Measurements from ENCODE around the gene MICALL2. TPM values are rescaled to one million over a fixed set of nuclear protein-coding genes. Genes with fewer than 3 reads are reported as not detected.
A peak's percentile ranks its signal among the peaks of the same experiment; 100 is the strongest.

MICALL2 gene
- total and polyA plus RNA-seq, 2 experiments from 2014 or later: 6.4 to 12.2 TPM

DNA sequence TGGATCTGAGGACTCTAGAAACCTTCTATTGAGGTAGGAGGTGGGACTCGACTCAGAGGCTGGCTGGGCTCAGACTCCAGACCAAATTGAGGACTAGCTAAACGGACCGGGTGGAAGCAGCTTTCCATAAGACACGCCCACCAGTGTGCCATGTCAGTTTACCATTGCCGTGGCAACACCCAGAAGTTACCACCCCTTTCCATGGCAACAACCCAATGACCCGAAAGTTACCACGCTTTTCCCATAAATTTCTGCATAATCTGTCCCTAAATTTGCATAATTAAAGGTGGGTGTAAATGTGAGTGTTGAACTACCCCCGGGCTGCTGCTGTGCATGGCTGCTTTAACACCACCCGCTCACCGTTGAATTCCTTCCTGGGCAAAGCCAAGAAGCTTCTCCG lies 58.9 kb downstream of the MICALL2 start:
- no peak overlapping the region for H3K4me2 ChIP-seq (ENCODE audit: unreplicated experiment)
- peaks cover 12% of the 10 kb centered on the region for H3F3A ChIP-seq (ENCODE audit: insufficient read depth)
- no peak overlapping the region for H3K9ac ChIP-seq
- H3K4me3 ChIP-seq: no peak overlapping the region
- H3K27ac ChIP-seq: no peak overlapping the region
- no peaks in the 10 kb centered on the region for H3K36me3 ChIP-seq (ENCODE audit: low read depth)
- H4K20me1 ChIP-seq (ENCODE audit: insufficient read depth): no peaks in the 10 kb centered on the region
- peaks cover 59% of the 10 kb centered on the region for H3K27me3 ChIP-seq (replicated peaks; ENCODE audit: insufficient read depth)
- no peaks in the 10 kb centered on the region for H3K9me3 ChIP-seq (ENCODE audit: low read depth)
- no peaks in the 10 kb centered on the region for H3K4me1 ChIP-seq (ENCODE audit: insufficient read depth)
- H3K79me2 ChIP-seq (ENCODE audit: insufficient read depth): no peaks in the 10 kb centered on the region
- whole genome bisulfite sequencing, 2 experiments (ENCODE audit: low coverage in 1 of 2, low lambda C conversion rate in 2 of 2, missing lambda C conversion rate in 2 of 2): 16 to 20% methylated on average over 11 of the region's 11 CpGs
- H3K9me2 ChIP-seq (ENCODE audit: insufficient read depth): no peaks in the 10 kb centered on the region
- no peak overlapping the region for H2AFZ ChIP-seq
- in situ Hi-C loops (cut with MboI): no loop called here
- no peak for DNase-seq
- TF ChIP-seq EZH2phosphoT487 (IDR thresholded peaks at IDR 0.05; ENCODE audit: insufficient read depth, low read depth) (no peak), EZH2 (IDR thresholded peaks at IDR 0.05; ENCODE audit: insufficient read depth, poor library complexity, severe bottlenecking) (no peak)

DNA sequence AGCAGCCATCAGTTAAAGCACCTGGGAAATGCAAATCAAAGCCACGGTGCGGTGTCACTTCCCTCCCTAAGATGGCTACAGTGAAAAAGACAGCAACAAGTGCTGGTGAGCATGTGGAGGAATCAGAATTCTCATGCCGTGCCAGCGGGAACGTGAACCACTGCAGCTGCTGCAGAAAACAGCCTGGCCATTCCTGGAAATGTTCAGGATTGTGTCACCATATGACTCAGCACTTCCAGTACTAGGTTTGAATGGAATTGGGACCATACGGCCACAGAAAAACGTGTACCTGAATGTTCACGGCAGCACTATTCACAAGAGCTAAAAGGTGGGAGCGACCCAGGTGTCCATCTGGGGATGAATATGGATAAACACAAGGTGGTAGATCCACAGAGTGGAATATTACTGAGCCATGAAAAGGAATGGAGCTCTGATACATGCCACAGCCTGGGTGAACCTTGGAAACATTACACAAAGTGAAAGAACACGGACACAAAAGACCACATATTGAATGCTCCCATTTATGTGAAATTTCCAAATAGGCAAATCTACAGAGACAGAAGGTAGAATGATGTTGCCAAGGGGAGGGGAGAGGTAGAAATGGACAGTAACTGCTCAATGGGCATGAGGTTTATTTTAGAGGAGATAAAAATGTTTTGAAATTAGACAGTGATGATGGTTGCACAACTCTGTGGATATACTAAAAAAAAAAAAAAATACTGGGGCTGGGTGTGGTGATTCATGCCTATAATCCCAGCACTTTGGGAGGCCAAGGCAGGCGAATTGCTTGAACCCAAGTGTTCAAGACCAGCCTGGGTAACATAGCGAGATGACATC lies 61.6 kb downstream of the MICALL2 start:
- no peaks in the 10 kb centered on the region for H3K9me2 ChIP-seq (ENCODE audit: insufficient read depth)
- TF ChIP-seq EZH2phosphoT487 (IDR thresholded peaks at IDR 0.05; ENCODE audit: insufficient read depth, low read depth) (no peak), EZH2 (IDR thresholded peaks at IDR 0.05; ENCODE audit: insufficient read depth, poor library complexity, severe bottlenecking) (no peak)
- H3K27ac ChIP-seq: peak overlapping the region; percentile 30
- no peak overlapping the region for H3K9ac ChIP-seq
- peaks cover 50% of the 10 kb centered on the region for H3K27me3 ChIP-seq (replicated peaks; ENCODE audit: insufficient read depth)
- H3K9me3 ChIP-seq (ENCODE audit: low read depth): no peaks in the 10 kb centered on the region
- no peaks in the 10 kb centered on the region for H3K79me2 ChIP-seq (ENCODE audit: insufficient read depth)
- in situ Hi-C loops (cut with MboI): no loop called here
- H3K4me2 ChIP-seq (ENCODE audit: unreplicated experiment): no peak overlapping the region
- DNase-seq: peak; percentile 79
- no peaks in the 10 kb centered on the region for H3K36me3 ChIP-seq (ENCODE audit: low read depth)
- H4K20me1 ChIP-seq (ENCODE audit: insufficient read depth): no peaks in the 10 kb centered on the region
- no peaks in the 10 kb centered on the region for H3K4me1 ChIP-seq (ENCODE audit: insufficient read depth)
- no peak overlapping the region for H2AFZ ChIP-seq
- H3F3A ChIP-seq (ENCODE audit: insufficient read depth): peaks cover 12% of the 10 kb centered on the region
- 39 to 42% methylated on average over 12 of the region's 12 CpGs for WGBS, 2 experiments (ENCODE audit: low coverage in 1 of 2, low lambda C conversion rate in 2 of 2, missing lambda C conversion rate in 2 of 2)
- no peak overlapping the region for H3K4me3 ChIP-seq

DNA sequence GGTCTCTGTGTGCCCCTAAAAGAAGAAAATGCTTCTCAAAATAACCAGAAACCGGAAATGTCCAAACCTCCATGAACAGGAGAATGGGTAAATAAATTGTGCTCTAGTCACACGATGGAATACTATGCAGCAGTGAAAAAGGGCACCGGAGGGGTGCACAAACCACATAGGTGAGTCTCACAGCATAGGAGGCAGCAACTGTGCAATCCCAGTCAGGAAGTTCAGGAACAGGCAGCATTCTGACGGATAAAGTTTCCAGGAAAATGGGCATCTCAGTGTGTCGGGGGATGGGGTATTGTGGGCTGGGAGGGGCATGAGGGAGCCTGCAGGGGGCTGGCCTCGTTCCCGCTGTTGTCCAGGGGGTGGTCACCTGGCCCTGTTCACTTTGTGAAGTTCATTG lies 63.1 kb downstream of the MICALL2 start:
- DNase-seq: no peak
- Histone ChIP-seq H3F3A (ENCODE audit: insufficient read depth) (peaks cover 12% of the 10 kb centered on the region), H2AFZ (no peak overlapping the region), H3K9me2 (ENCODE audit: insufficient read depth) (no peaks in the 10 kb centered on the region), H3K4me1 (ENCODE audit: insufficient read depth) (no peaks in the 10 kb centered on the region), H3K27me3 (replicated peaks; ENCODE audit: insufficient read depth) (peaks cover 36% of the 10 kb centered on the region), H3K4me3 (no peak overlapping the region), H3K9me3 (ENCODE audit: low read depth) (no peaks in the 10 kb centered on the region), H3K79me2 (ENCODE audit: insufficient read depth) (no peaks in the 10 kb centered on the region), H3K9ac (no peak overlapping the region), H3K27ac (no peak overlapping the region), H3K4me2 (ENCODE audit: unreplicated experiment) (no peak overlapping the region), H4K20me1 (ENCODE audit: insufficient read depth) (no peaks in the 10 kb centered on the region), H3K36me3 (ENCODE audit: low read depth) (no peaks in the 10 kb centered on the region)
- 46 to 48% methylated on average over 7 of the region's 7 CpGs for WGBS, 2 experiments (ENCODE audit: low coverage in 1 of 2, low lambda C conversion rate in 2 of 2, missing lambda C conversion rate in 2 of 2)
- no peak for TF ChIP-seq EZH2 (IDR thresholded peaks at IDR 0.05; ENCODE audit: insufficient read depth, poor library complexity, severe bottlenecking)
- TF ChIP-seq EZH2phosphoT487 (IDR thresholded peaks at IDR 0.05; ENCODE audit: insufficient read depth, low read depth): no peak
- in situ Hi-C loops (cut with MboI): no loop called here

DNA sequence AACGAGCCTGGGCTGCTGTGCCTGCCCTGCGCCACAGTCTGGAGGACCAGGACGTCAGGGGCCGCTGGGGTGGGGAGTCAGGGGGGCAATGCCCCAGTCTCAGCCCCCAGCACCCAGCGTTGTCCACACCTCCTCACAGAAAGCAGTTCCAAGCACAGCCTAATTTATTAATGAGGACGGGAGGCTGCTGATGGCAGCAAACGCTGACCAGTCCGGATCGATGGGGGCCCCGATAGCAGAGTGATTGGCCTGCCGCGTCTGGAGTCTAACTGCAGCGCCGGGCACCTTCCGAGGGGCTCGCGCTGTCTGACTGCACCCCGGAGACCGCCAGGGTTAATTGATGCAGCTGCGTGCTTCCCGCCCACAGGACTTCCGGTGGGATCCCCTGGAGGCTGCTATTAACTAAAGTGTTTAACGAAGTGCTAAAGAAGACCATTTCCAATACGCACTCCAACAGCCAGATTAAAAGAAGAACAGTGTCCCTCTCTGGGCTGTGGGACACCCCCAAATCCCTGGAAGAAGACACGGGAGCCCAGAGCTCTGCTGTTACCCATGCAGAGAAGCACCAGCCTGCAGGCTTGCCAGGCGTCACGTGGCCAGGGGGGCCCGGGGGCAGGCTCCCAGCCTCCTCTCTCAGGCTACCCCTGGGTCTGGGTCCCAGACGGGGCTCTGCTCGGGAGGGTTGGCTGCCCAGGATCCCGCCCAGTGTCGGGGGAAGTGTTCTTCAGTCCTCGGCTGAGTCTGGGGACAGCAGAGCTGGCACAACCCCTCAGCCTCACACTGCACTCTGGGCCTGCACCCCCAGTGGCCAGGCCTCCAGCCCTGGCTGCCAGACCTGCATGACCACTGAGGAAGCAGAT lies 63.8 kb downstream of the MICALL2 start:
- DNase-seq: no peak
- in situ Hi-C loops (cut with MboI): no loop called here

More for the DNA sequence above, 63.8 kb downstream of the MICALL2 start:
- no peaks in the 10 kb centered on the region for H3K79me2 ChIP-seq (ENCODE audit: insufficient read depth)
- no peaks in the 10 kb centered on the region for H3K9me2 ChIP-seq (ENCODE audit: insufficient read depth)
- no peaks in the 10 kb centered on the region for H3K4me1 ChIP-seq (ENCODE audit: insufficient read depth)
- no peak overlapping the region for H3K9ac ChIP-seq
- TF ChIP-seq EZH2phosphoT487 (IDR thresholded peaks at IDR 0.05; ENCODE audit: insufficient read depth, low read depth) (no peak), EZH2 (IDR thresholded peaks at IDR 0.05; ENCODE audit: insufficient read depth, poor library complexity, severe bottlenecking) (no peak)
- H3F3A ChIP-seq (ENCODE audit: insufficient read depth): peaks cover 12% of the 10 kb centered on the region
- H4K20me1 ChIP-seq (ENCODE audit: insufficient read depth): no peaks in the 10 kb centered on the region
- H3K4me3 ChIP-seq: no peak overlapping the region
- peaks cover 28% of the 10 kb centered on the region for H3K27me3 ChIP-seq (replicated peaks; ENCODE audit: insufficient read depth)
- no peak overlapping the region for H2AFZ ChIP-seq
- no peak overlapping the region for H3K4me2 ChIP-seq (ENCODE audit: unreplicated experiment)
- no peak overlapping the region for H3K27ac ChIP-seq
- no peaks in the 10 kb centered on the region for H3K9me3 ChIP-seq (ENCODE audit: low read depth)
- 19 to 21% methylated on average over 29 to 33 of the region's 33 CpGs for WGBS, 2 experiments (ENCODE audit: low coverage in 1 of 2, low lambda C conversion rate in 2 of 2, missing lambda C conversion rate in 2 of 2)
- no peaks in the 10 kb centered on the region for H3K36me3 ChIP-seq (ENCODE audit: low read depth)
